Mesendoderm (in vitro differentiated cells): Measurements from ENCODE around the gene EEPD1.

Source experiments
- DNase-seq: peaks from one replicate; pipeline ENCODE4 v3.0.0; 2013
- H2AK5ac ChIP-seq: 2 replicates; pipeline ENCODE4 v1.6.1; 2013; ENCODE audit warnings: low read length, inconsistent platforms
- H2BK120ac ChIP-seq: 2 replicates; pipeline ENCODE4 v1.6.1; 2013; ENCODE audit warnings: low read depth, mild to moderate bottlenecking, low read length, moderate library complexity, mixed read lengths
- H2BK15ac ChIP-seq: replicated peaks from 2 replicates; pipeline ENCODE4 v1.6.1; 2013; ENCODE audit warnings: low read depth, mild to moderate bottlenecking, moderate library complexity
- H2BK5ac ChIP-seq: 2 replicates; pipeline ENCODE4 v1.6.1; 2013; ENCODE audit warnings: low read length, inconsistent platforms
- H3K18ac ChIP-seq: 2 replicates; pipeline ENCODE4 v1.6.1; 2013; ENCODE audit warnings: mild to moderate bottlenecking, low read length, mixed read lengths
- H3K23ac ChIP-seq: one replicate; pipeline ENCODE4 v1.6.1; 2013; ENCODE audit warnings: low read length
- H3K27ac ChIP-seq: 2 replicates; pipeline ENCODE4 v1.5.1; 2013; ENCODE audit warnings: low read depth, mild to moderate bottlenecking, inconsistent platforms, low read length, moderate library complexity
- H3K27me3 ChIP-seq: 2 replicates; pipeline ENCODE4 v1.6.1; 2013; ENCODE audit warnings: low read length, control low read depth, mild to moderate bottlenecking, inconsistent platforms; ENCODE audit not compliant: insufficient read depth, poor library complexity
- H3K36me3 ChIP-seq: 2 replicates; pipeline ENCODE4 v1.6.1; 2013; ENCODE audit warnings: low read length, inconsistent platforms; ENCODE audit not compliant: control insufficient read depth, insufficient read depth
- H3K4ac ChIP-seq: one replicate; pipeline ENCODE4 v1.6.1; 2013; ENCODE audit warnings: low read depth, mild to moderate bottlenecking, low read length, moderate library complexity
- H3K4me1 ChIP-seq: 2 replicates; pipeline ENCODE4 v1.6.1; 2013; ENCODE audit warnings: low read depth, low read length, inconsistent platforms; ENCODE audit not compliant: control insufficient read depth
- H3K4me2 ChIP-seq: 2 replicates; pipeline ENCODE4 v1.6.1; 2013; ENCODE audit warnings: low read length
- H3K4me3 ChIP-seq: 2 replicates; pipeline ENCODE4 v1.5.1; 2013; ENCODE audit warnings: mild to moderate bottlenecking, low read length
- H3K56ac ChIP-seq: one replicate; pipeline ENCODE4 v1.6.1; 2013; ENCODE audit warnings: low read length
- H3K79me1 ChIP-seq: 2 replicates; pipeline ENCODE4 v1.6.1; 2013; ENCODE audit warnings: low read length, inconsistent platforms
- H3K79me2 ChIP-seq: 2 replicates; pipeline ENCODE4 v1.6.1; 2013; ENCODE audit warnings: mild to moderate bottlenecking, low read length; ENCODE audit not compliant: control insufficient read depth, insufficient read depth
- H3K9ac ChIP-seq: 2 replicates; pipeline ENCODE4 v1.6.1; 2013; ENCODE audit warnings: low read length, inconsistent platforms
- H4K5ac ChIP-seq: one replicate; pipeline ENCODE4 v1.6.1; 2013; ENCODE audit warnings: low read length
- H4K8ac ChIP-seq: one replicate; pipeline ENCODE4 v1.6.1; 2013; ENCODE audit warnings: low read depth, mild to moderate bottlenecking, control low read depth, low read length, moderate library complexity
- whole genome bisulfite sequencing: extraction: QIAGEN DNeasy Blood & Tissue Kit; methylation state at CpG from one replicate; pipeline ENCODE4 v1.1.7; 2013; ENCODE audit warnings: low lambda C conversion rate, missing lambda C conversion rate; ENCODE audit not compliant: insufficient coverage; ENCODE audit errors: extremely low coverage; 5-methylcytosine and 5-hydroxymethylcytosine counted together

The EEPD1 gene

GRCh38 chr7:36208426-36208825, 55.4 kb downstream of the EEPD1 start:
- Histone ChIP-seq H3K79me2 (no peaks in the 10 kb centered on the region), H3K18ac (no peak overlapping the region), H3K4me1 (peaks cover 4% of the 10 kb centered on the region), H3K36me3 (no peaks in the 10 kb centered on the region), H3K27me3 (no peaks in the 10 kb centered on the region), H2BK15ac (no peak overlapping the region), H2AK5ac (no peak overlapping the region), H3K79me1 (no peaks in the 10 kb centered on the region), H4K5ac (no peak overlapping the region), H3K56ac (no peak overlapping the region), H3K4me3 (no peak overlapping the region), H3K27ac (no peak overlapping the region), H2BK5ac (no peak overlapping the region), H3K4me2 (no peak overlapping the region), H2BK120ac (no peak overlapping the region), H3K4ac (no peak overlapping the region), H4K8ac (no peak overlapping the region), H3K23ac (no peak overlapping the region), H3K9ac (no peak overlapping the region)
- DNase-seq = no peak

GRCh38 chr7:36208997-36209813, 56.2 kb downstream of the EEPD1 start:
- H3K27ac ChIP-seq = no peak overlapping the region
- H3K18ac ChIP-seq = no peak overlapping the region
- no CpG with 5 or more reads among the region's 9 CpGs for WGBS
- H2BK5ac ChIP-seq = no peak overlapping the region
- no peaks in the 10 kb centered on the region for H3K79me1 ChIP-seq
- no peak overlapping the region for H3K4me3 ChIP-seq
- no peak for DNase-seq
- H3K4me1 ChIP-seq = peaks cover 4% of the 10 kb centered on the region
- H4K8ac ChIP-seq = no peak overlapping the region
- H3K9ac ChIP-seq = no peak overlapping the region
- H2AK5ac ChIP-seq = no peak overlapping the region
- no peak overlapping the region for H3K4me2 ChIP-seq
- H3K79me2 ChIP-seq = no peaks in the 10 kb centered on the region
- no peaks in the 10 kb centered on the region for H3K36me3 ChIP-seq
- no peak overlapping the region for H3K56ac ChIP-seq
- no peak overlapping the region for H3K4ac ChIP-seq
- no peak overlapping the region for H3K23ac ChIP-seq
- no peak overlapping the region for H2BK15ac ChIP-seq
- H2BK120ac ChIP-seq = no peak overlapping the region
- no peak overlapping the region for H4K5ac ChIP-seq
- H3K27me3 ChIP-seq = no peaks in the 10 kb centered on the region

GRCh38 chr7:36209814-36210183, 56.7 kb downstream of the EEPD1 start:
- no peak overlapping the region for H2AK5ac ChIP-seq
- H3K4me1 ChIP-seq = peaks cover 4% of the 10 kb centered on the region
- no peak overlapping the region for H4K5ac ChIP-seq
- H3K36me3 ChIP-seq = no peaks in the 10 kb centered on the region
- no peak overlapping the region for H3K4me2 ChIP-seq
- no CpG with 5 or more reads among the region's 5 CpGs for WGBS
- H4K8ac ChIP-seq = no peak overlapping the region
- no peaks in the 10 kb centered on the region for H3K79me2 ChIP-seq
- H2BK120ac ChIP-seq = no peak overlapping the region
- DNase-seq = no peak
- no peak overlapping the region for H3K27ac ChIP-seq
- no peak overlapping the region for H2BK5ac ChIP-seq
- no peak overlapping the region for H3K9ac ChIP-seq
- H3K18ac ChIP-seq = no peak overlapping the region
- no peak overlapping the region for H2BK15ac ChIP-seq
- H3K4ac ChIP-seq = no peak overlapping the region
- no peak overlapping the region for H3K4me3 ChIP-seq
- no peaks in the 10 kb centered on the region for H3K27me3 ChIP-seq
- no peak overlapping the region for H3K56ac ChIP-seq
- H3K79me1 ChIP-seq = no peaks in the 10 kb centered on the region
- no peak overlapping the region for H3K23ac ChIP-seq

GRCh38 chr7:36210291-36210922, 57.4 kb downstream of the EEPD1 start:
- H3K79me1 ChIP-seq = no peaks in the 10 kb centered on the region
- H4K5ac ChIP-seq = no peak overlapping the region
- no peaks in the 10 kb centered on the region for H3K36me3 ChIP-seq
- H2BK15ac ChIP-seq = no peak overlapping the region
- no peak overlapping the region for H3K18ac ChIP-seq
- H4K8ac ChIP-seq = no peak overlapping the region
- no peak overlapping the region for H3K9ac ChIP-seq
- H2BK5ac ChIP-seq = no peak overlapping the region
- DNase-seq = no peak
- no peak overlapping the region for H3K27ac ChIP-seq
- H2BK120ac ChIP-seq = no peak overlapping the region
- H3K4me3 ChIP-seq = no peak overlapping the region
- no peak overlapping the region for H3K4ac ChIP-seq
- no peaks in the 10 kb centered on the region for H3K27me3 ChIP-seq
- H3K79me2 ChIP-seq = no peaks in the 10 kb centered on the region
- no peak overlapping the region for H3K56ac ChIP-seq
- no peak overlapping the region for H2AK5ac ChIP-seq
- peaks cover 8% of the 10 kb centered on the region for H3K4me1 ChIP-seq
- no peak overlapping the region for H3K23ac ChIP-seq
- no CpG with 5 or more reads among the region's 5 CpGs for WGBS
- no peak overlapping the region for H3K4me2 ChIP-seq

GRCh38 chr7:36214608-36215456, 61.8 kb downstream of the EEPD1 start:
- Histone ChIP-seq H2BK15ac (no peak overlapping the region), H3K4me1 (peaks cover 6% of the 10 kb centered on the region), H2BK120ac (no peak overlapping the region), H3K4me2 (no peak overlapping the region), H3K4ac (no peak overlapping the region), H3K4me3 (no peak overlapping the region), H3K9ac (no peak overlapping the region), H3K23ac (no peak overlapping the region), H3K27ac (no peak overlapping the region), H2AK5ac (no peak overlapping the region), H3K18ac (no peak overlapping the region), H3K36me3 (no peaks in the 10 kb centered on the region), H3K79me1 (no peaks in the 10 kb centered on the region), H2BK5ac (no peak overlapping the region), H3K56ac (no peak overlapping the region), H3K27me3 (no peaks in the 10 kb centered on the region), H3K79me2 (no peaks in the 10 kb centered on the region), H4K5ac (no peak overlapping the region), H4K8ac (no peak overlapping the region)
- no CpG with 5 or more reads among the region's 23 CpGs for WGBS
- no peak for DNase-seq
